HG03521 (cell line): ENCODE results near the gene FNDC5.

ENCODE experiments used
- ATAC-seq: cut with Tn5 transposase; IDR thresholded peaks from one replicate; pipeline ENCODE4 v1.9.1; 2021; ENCODE audit warnings: mild to moderate bottlenecking, moderate library complexity; ENCODE audit not compliant: unreplicated experiment

The FNDC5 gene

DNA sequence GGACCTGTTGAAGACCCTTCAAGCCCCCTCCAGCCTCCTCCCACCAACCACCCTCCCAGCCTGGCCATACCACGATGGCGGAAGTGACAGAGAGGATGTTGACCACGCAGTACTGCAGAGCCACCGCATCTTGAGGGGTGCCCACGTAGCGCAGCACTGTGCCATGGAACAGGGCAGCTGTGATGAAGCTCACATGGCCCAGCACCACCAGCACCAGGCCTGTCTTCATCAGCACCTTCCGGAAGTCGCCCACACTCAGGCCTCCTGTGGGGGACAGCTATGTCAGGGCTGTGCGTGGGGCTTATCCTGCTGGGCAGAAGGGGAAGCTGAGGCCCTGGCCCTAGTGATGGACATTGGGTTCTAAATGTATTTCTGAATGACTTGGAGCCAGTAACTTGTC lies 27.3 kb upstream of the FNDC5 start:
- ATAC-seq, result no peak

GRCh38 chr1:32897082-32898049 lies 26.7 kb upstream of the FNDC5 start:
- no peak for ATAC-seq

GRCh38 chr1:32896451-32896850 lies 25.7 kb upstream of the FNDC5 start:
- ATAC-seq, result no peak

DNA sequence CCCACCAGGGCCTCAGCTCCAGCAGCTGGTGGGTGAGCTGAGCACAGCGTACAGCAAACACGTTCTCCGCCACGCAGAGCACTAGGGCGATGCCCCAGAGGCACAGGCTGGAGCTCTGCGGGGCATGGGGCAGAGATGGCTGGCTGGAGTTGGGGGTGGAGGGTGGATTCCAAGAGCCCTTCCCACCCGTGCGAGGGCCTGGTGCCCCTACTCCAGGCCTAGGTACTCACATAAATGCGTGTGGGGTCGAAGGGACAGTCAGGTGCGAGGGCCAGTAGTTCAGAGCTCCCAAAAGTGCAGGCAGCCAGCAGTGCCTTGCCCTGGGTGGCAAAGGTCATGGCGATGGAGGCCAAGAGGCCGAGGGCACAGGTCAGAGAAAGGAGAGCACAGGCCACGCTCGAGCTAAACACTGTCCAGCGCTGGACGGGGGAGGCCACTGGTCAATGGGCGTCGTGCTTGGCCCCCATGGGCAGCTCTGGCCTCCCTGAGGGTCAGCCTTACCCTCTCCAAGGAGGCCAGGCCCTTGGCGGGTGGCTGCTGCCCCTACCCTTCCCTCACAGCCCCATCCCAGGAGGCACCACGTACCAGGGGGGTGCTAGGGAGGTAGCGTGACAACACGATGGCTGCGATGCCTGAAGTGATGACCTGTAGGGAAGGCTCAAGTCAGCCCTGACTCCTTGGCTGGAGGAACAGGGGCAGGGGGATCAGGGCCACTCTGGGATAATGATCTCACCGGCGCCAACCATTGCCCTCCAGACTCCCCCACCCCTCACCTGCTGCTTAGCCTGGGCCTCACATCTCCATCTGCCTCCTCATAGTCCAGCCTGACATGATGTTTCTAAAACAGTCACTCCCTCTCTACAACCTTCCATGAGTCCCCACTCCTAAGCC lies 24.9 kb upstream of the FNDC5 start:
- ATAC-seq, result no peak

DNA sequence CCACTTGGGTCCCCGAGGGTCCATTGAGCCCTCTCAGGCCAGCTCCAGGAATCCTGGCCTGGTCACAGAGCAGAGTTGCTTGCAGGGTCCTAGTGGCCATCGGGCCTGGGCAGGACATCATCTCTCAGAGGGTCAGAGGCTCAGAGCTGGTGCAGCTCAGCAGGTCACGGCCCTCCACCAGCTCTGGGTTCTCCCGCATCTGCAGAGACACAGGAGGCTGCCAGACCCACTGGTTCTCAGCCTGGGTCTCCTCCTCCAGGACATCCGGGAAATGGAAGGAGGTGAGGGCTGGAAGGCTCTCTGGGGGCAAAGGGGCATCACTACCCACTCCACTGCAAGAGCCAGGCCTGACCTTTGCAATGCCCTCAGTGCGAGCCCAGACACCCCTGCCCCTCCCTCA lies 24.0 kb upstream of the FNDC5 start:
- ATAC-seq, result no peak

DNA sequence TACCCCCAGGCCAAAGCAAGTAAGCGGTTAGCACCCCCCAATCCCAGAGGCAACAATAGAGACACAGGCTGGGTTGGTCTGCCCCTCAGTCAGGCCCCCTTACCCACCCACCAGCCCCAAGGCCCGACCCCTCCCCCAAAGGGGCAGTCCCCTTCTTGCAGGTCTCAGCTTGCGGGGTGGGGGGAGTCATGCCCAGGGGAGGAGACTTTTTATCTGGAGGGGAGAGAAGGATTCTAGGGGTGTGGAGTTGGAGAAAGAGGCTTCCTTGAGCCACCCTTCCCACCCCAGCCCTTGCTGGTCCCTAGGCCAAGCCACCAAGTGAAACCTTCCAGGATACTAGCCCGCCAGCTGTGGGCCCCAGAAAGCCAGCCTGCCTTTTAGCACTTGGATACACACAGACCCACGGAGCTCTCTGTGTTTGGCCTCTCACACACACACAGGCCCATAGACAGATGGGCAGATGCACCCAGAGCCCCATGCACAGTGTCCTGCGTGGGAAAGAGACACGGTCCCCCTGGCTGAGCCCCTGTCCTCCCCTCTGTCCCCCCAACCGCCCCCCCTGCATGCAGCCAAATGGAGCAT lies 23.4 kb upstream of the FNDC5 start:
- ATAC-seq, result no peak

GRCh38 chr1:32893198-32894018 lies 22.7 kb upstream of the FNDC5 start:
- no peak for ATAC-seq

DNA sequence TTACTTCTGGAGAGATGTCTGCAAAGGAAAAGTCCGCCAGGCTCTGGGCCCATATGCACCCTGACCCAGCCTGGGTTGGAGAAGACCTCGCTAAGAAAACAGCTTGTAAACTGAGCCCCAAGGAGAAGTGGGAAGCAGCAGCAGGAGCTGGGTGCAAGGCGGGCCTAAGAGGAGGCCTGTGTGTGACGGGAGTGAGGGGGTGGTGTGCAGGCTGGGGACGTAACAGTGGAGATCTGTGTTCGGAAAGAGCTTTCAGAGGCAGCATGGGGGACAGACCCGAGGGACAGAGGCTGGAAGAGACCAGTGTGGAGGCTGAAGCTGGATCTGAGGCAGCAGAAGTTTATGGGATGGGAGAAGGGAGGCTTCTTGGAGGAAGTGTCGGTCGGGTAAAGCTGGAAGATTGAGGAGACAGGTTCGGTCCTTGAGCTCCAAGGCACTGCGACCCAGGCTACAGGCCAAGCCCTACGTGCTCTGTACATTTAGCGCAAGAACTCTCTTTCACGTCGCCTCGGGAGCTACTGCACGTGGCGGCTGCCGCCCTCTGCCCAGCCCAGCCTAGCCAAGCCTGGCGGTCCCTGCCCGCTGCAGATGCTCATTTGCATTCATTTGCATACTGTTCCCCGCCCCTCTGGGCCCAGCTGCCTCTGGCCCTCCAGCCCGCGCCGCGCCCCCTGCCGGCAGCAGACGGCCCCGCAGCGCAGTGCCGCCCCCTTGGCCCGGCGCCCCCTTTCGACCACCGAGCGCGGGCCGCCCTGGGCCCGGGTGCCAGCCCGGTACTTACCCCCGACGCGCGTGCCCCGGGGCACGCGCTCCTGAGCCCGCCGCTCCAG lies 21.9 kb upstream of the FNDC5 start:
- ATAC-seq, result no peak

DNA sequence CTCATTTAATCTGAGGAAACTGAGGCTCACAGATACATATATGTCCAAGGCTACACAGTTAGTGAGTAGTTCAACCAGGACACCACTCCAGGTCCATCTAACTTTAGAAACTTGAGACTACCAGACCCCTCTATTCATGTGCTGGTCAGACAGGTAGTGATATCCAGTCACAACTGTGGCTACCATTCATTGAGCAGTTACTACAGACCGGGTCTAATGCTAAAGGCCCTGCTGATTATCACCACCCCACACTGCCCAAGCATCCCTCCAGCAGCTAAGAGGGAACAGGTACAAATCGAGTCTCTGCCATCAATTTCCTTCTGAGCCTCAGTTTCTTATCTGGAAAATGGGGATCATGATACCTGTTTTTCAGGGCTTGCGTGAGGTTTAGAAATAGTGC lies 20.9 kb upstream of the FNDC5 start:
- no peak for ATAC-seq

DNA sequence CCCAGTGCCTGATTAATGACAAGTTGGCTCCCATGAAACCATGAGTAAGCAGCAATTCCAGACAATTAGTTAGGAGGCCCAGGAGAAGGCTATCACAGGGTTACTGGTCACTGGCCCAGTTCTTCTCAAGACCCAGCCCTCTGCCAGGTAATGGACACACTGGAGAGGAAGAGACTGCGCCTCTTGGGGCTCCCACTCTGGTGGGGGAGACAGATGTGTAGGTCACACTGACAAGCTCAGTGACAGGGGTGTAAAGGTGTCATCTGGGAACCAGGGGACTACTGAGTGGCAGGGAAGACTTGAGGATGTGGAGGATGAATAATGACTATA lies 20.5 kb upstream of the FNDC5 start:
- ATAC-seq, result no peak

DNA sequence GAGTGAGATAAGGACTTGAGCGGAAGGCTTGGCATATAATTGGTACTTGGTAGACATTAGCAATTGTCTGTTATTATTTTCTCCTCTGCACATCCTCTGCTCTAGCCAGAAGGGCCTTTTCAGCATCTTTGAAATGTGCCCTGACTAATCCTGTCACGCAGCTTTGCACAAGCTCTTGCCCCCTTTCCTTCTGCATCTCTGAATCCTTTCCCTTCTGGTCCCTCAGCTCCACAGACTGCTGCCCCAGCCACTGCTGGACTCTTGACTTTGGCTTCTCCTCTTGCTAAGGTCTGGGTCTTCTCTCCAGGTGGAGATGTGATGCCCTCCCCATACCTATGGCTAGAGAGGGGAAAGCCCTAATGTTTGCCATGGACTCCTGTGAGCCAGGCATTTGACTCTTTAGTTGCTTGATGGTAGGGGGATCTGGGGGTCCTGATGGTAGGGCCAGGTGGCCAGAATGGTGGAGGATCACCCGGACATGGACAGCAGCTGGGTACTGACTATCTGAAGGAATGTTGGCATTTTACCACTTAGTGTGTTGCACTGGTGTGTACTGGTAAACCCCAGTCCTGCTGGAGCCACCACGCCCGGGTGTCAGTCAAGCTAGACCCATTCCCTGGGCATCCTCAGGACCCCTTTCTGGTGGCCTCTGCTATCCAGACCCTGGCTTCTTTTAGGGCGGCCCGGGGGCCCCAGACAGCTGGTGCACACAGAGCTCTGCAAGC lies 20.0 kb upstream of the FNDC5 start:
- ATAC-seq, result no peak

- ATAC-seq, result no peak
Measured at GRCh38 chr1:32889731-32890278, 19.1 kb upstream of the FNDC5 start.

GRCh38 chr1:32888677-32889420 lies 18.1 kb upstream of the FNDC5 start:
- ATAC-seq, result no peak

DNA sequence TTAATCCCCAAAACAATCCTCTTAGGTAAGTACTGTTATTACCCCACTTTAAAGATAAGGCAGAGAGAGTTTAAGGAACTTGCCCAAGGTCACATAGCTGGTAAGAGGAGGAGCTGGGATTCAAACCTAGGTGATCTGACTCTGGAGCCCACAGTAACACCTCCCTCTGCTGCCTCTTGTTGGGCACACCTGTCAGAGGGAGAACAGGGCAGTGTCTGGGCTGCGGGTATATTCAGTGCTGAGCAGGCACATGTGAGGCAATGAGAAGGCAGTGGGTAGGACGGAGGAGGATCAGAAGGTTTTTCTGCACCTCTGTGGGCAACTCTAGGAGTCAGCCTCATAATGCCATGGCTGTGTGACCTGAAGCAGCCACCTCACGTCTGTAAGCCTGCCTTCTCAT lies 17.4 kb upstream of the FNDC5 start:
- ATAC-seq, result no peak

DNA sequence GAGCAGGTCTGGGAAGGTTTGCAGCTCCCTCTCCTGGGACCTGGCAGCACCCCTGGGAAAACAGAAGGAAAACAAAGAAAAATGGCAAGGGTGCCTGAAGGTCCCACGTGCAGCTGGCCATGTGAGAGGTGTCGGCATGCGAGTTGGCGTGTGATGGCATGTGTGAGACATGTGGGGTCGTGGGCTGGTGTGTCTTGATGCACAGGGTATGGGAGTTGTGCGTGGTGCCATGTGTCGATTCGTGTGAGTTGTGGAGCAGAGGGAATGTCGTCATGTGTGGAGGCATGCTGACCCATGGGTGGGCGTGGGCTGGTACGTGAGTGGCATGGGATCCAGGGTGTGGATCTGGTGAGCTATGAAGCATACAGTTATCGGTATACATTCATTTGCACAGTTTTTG lies 16.9 kb upstream of the FNDC5 start:
- no peak for ATAC-seq

GRCh38 chr1:32886828-32887414 lies 16.2 kb upstream of the FNDC5 start:
- ATAC-seq, result no peak

DNA sequence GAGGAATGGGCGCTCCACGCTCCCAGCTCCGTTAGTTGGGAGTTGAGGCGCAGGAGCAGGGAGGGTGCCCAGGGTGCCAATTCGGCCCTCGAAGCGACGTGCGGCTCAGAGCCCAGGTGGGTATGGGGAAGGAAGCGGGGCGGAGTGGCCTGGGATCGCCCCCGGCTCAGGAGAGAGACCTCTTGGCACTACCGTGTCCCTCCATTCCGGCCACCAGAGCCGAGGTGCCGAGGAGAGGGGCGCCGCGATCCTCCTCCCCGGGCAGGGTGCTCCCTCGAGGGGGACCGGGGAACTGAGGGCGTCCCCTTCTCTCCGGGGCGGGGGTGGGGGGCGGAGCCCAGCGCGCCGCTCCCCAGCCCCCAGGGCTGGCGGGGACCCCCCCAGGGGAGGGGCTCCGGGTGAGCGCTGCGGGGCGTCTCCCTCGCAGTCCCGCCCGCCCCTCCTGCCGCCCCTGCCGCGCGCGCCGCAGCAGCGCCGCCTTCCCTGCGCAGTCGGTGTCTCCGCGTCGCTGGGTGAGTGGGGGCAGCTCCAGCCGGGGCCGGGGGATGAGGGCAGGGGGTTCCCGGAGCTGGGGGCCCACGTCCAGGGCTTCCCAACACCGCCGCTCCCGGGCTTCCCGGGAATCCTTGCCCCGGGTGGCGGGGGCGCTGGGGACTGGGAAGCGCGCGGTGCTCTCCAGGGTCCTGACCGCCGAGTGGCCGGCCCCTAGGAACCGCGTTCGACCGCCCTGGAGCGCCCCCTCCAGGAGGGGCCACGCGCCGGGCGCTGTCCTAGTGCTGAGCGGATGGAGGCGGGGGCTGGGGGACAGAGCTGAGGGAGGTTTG lies 15.5 kb upstream of the FNDC5 start, which contains the start of gene HPCA:
Gene HPCA, plus strand, starts transcription at position 488 of the 824 bp plus-strand sequence. CDS start 2,408 bp downstream, outside the sequence.
- ATAC-seq, result no peak
